Left ventricle myocardium superior (tissue), 1 donor: Measurements from ENCODE around the gene DSCAM. TPM values are rescaled to one million over a fixed set of nuclear protein-coding genes. Genes with fewer than 3 reads are reported as not detected.
"Not testable (repeated sequence)": the region's sequence is repeated elsewhere in the genome, so short reads cannot be mapped to it uniquely, and the experiment has no call there.

Experiments used
- ATAC-seq: fragments of 200-7000 bp; cut with Tn5 transposase; one replicate; pipeline ENCODE4 v1.9.1; 2020; ENCODE audit warnings: mild to moderate bottlenecking, moderate library complexity
- DNase-seq: peaks from one replicate; pipeline ENCODE4 v3.0.0-alpha.2; 2020
- intact Hi-C: fragments of 100-400 bp; cut with micrococcal nuclease; formaldehyde crosslinking; loops from one replicate; pipeline ENCODE4 v1.11.0; 2022
- total RNA-seq: library from RNA; stranded (reverse); fragmentation: NEBNext Ultra II Directional; extraction: Animal tissue kit (Norgen Biotek cat#: 25700); gene quantifications from one replicate; pipeline ENCODE4 v1.2.1, GENCODE V29; 2021
- donor health status: DM: no; HTN: yes; CAD: no; lungs with severe emphysema.

Gene DSCAM
- total RNA-seq, 1 donor from 2014 or later: not detected

DNA sequence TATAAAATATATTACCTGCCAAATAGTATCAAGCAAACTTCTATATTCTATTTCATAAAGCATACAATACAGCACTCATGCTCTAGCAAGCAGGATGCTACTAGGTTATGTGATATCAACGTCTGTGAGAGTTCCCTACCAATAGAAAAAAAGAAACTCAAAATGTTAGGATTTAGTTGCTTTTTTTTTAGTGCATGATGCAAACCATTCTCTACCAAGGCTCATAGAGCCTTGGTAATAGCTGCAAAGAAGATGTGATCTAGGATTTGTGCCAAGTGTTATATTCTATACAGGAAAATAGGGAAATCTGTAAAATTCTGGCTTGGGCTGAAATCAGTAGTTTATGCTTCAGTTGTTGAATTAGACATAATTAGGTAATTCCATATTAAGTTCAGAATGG is 394.4 kb downstream of the DSCAM start:
- DNase-seq: no peak
- no peak for ATAC-seq
- intact Hi-C loops: no loop called here

DNA sequence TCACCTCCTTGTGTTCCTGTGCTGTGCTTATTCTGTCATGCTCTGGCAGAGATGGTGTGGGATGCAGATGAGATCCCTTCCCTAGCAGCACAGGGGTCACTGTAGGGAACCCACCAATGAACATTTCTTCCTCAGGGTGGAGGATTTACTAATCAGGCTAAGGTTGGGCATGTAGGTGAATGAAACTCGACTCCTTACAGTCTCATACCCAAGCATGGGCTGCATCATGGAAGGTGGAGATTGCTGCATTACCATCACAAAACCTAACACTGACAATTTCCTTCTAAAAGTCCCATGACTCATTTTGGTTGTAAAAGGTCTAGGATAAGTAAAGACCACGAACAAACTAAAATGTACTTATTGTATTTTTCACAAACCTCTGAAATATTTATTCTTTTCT is 399.9 kb downstream of the DSCAM start:
- no peak for ATAC-seq
- intact Hi-C loops: no loop called here
- DNase-seq: no peak

DNA sequence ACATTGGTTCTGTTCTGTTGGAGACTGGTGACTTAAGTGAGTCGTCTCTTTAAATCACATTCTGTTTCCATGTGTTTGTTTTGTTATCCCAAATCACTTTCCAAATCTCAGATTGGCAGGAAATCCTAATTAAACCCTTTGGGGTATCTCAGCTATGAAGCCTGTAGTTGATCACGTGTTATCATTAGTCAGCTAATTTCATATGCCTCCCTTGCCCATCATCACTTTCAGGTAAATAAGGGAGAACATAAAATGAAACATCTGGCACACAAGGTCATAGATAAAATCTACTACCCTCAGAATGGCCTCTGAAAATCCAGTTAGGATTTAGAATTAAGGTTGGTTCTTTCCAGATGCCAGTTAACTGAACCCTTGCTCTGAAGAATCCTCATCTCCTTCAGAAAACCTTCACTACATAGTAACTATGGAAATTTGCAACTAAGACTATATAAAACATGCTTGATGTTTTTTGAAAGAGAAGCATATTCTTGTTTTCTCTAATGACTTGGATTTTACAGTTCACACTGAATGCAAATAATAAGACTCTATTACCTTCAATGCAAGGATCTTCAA is 401.5 kb downstream of the DSCAM start:
- ATAC-seq (no peak), DNase-seq (no peak)
- intact Hi-C loops: no loop called here

GRCh38 chr21:40439581-40439980 is 407.4 kb downstream of the DSCAM start:
- intact Hi-C loops, DNase-seq, ATAC-seq: not testable (repeated sequence)

DNA sequence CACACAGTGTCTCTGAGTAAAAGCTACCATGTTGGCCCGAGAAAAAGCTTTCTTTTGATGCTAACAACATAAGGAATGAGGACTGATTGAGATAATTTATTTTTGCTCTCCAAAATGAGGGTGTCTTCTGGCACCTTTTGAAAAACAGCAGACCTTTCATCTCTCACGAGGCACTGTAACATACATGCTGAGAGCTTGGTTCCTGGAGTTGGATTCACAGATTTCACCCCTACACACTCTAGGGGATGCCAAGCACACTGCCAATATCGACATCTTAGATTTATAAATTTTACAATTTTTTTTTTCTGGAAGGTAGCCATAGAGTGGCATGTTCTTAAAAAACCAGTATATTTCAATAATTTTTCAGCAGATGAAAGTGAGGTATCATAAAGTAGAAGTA is 408.3 kb downstream of the DSCAM start:
- intact Hi-C loops: no loop called here
- DNase-seq: no peak

DNA sequence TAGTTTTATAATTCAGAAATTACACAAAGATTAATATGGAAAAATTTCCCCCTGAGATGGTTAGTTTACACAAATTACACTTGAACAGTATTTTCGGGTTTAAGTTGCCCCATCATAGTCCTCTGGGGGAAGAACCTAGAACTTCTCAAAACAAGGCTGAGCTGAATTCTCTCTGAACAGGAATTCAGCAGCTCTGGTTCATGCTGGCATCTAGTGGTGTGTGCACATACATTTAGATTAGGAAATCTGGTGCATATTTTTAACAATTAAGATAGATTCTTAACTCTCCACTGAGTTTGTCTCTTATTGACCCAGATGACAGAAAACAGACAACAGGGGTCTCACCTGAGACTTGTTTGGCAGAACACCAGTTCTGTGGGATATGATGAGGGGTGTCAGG is 410.7 kb downstream of the DSCAM start:
- DNase-seq (no peak), ATAC-seq (no peak)
- intact Hi-C loops: no loop called here

More for the DNA sequence above, 408.3 kb downstream of the DSCAM start:
- no peak for ATAC-seq

DNA sequence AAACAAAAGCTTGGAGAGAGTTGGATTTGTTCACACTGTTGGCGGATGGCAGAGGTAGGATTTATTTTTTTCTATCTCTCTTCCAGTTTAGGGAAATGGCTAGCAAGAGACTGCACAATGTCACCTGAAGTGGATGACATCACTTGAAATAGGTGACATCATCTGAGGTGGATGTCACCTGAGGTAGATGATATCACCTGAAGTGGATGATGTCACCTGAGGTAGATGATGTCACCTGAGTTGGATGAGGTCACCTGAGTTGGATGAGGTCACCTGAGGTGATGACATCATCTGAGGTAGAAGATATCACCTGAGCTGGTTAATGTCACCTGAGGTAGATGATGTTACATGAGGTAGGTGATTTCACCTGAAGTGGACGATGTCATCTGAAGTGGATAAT is 413.4 kb downstream of the DSCAM start:
- ATAC-seq (no peak), DNase-seq (no peak)
- intact Hi-C loops: no loop called here

- DNase-seq (no peak), ATAC-seq (no peak)
- intact Hi-C loops: no loop called here
Measured at GRCh38 chr21:40425981-40426380, 421.0 kb downstream of the DSCAM start.

- DNase-seq: no peak
- no peak for ATAC-seq
- intact Hi-C loops: no loop called here
Measured at GRCh38 chr21:40422896-40423635, 423.9 kb downstream of the DSCAM start.

DNA sequence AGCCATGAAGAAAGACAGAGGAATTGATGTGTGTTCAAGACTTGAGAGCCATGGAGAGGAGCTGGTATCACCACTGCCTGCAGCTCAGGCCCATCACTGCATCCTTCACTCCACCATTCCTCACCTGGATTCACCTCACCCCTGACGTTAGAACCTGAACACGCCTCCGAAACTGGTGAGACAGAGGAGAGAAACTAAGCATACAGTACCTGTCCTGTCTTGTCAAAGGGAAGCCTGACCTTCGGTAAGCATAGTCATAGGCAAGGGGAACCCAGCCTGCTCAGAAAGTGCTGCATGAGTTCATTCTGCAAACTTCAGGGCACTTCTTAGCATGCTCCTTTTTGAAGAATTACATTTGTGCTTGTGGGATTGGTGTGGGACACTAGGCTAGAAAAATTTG is 425.8 kb downstream of the DSCAM start:
- ATAC-seq: no peak
- intact Hi-C loops: no loop called here
- no peak for DNase-seq

DNA sequence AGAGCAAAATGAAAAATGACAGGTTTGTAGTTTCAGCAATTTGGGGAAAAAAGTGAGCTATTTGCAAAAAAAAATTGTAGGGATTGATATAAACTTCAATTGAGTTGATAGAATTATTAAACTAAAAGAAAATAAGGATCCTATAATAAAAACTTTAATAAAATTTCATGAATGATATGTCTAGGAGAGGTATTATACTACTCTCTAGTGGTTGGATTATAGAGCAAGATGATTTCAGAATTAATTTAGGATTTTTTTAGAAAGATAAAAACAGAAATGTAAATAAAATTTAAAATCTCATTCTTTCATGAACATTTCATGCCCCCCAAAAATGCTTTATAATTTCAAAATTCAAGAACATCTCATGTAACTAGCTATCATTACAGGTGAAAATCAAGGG is 430.4 kb downstream of the DSCAM start:
- ATAC-seq (no peak), DNase-seq (no peak)
- intact Hi-C loops: no loop called here

- DNase-seq (no peak), ATAC-seq (no peak)
- intact Hi-C loops: no loop called here
Measured at GRCh38 chr21:40408561-40408960, 438.4 kb downstream of the DSCAM start.

DNA sequence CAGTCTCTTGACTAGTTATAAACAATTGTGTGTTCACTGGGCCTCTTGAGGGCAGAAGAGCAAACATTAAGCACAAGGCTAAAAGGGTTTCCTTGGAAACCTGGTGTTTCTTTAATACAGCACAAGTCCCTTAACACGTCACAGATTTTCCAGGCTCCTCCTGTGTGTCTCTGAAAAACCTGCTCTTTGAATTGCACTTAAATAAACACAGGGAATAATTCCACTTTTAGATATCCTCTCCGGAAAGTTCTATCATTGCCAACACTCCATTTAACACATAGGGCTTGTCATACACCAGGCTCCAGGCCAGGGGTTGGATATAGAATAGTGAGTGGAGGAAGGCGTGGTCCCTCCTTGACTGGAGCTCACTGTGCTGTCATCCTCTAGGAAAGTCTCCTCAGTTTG is 442.6 kb downstream of the DSCAM start:
- intact Hi-C loops: no loop called here
- ATAC-seq: peak; percentile 50
- DNase-seq: no peak

GRCh38 chr21:40402884-40403582 is 443.9 kb downstream of the DSCAM start:
- DNase-seq (no peak), ATAC-seq (no peak)
- intact Hi-C loops: no loop called here

DNA sequence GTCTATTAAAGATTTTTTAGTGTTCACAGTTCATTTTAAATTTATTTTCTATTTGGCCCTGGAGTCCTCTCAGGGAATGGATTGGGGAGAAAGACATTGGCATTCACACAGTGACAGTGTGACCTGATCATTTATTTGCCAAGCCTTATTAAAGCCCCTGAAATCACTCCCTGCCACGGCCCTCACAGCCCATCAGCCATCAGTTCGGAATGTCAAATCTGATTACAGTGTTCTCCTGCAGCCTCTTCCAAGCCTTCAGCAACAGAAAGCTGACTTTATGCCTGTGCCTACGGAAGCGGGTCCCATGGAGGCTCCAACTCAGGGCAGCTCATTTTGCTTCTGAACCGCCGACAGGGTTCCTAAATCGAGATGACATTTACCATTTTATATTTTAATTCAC is 451.2 kb downstream of the DSCAM start:
- intact Hi-C loops: no loop called here
- no peak for ATAC-seq
- no peak for DNase-seq

GRCh38 chr21:40393066-40393465 is 453.9 kb downstream of the DSCAM start:
- no peak for ATAC-seq
- intact Hi-C loops: no loop called here
- DNase-seq: no peak

DNA sequence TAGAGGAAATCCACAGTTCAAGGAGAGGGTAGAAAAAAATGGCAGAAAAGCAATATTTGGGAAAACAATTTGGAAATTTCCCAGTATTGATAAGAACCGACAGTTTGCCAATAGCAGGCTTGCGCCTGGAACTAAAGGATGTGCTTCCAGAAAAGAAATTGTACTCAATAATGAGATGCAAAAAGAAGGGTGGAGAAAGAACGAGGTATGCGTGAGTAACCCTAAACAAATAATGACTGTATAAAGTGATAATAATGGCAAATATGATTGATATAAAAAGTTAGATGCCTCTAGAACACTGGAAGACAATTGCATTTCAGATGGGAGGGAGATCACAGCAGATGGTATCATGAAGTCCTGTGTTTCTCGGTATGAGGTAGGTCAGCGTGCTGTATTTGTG is 458.9 kb downstream of the DSCAM start:
- DNase-seq (no peak), ATAC-seq (no peak)
- intact Hi-C loops: loop anchor here (5.0 kb wide), 1 partner anchor 241 kb away; no protein-coding TSS in a partner anchor

GRCh38 chr21:40386981-40387747 is 459.8 kb downstream of the DSCAM start:
- ATAC-seq: no peak
- intact Hi-C loops: loop anchor here (5.0 kb wide), 1 partner anchor 240 kb away; no protein-coding TSS in a partner anchor
- DNase-seq: no peak

- intact Hi-C loops: loop anchor here (5.0 kb wide), 1 partner anchor 239 kb away; no protein-coding TSS in a partner anchor
- peak; percentile 76 for ATAC-seq
- DNase-seq: peak; percentile 71
Measured at GRCh38 chr21:40386294-40386911, 460.6 kb downstream of the DSCAM start.
